NCI-H510A (cell line): ENCODE data around the gene LRPAP1.

Source experiments
- DNase-seq: peaks from one replicate; lab custom pipeline; 2025; lab: John Stamatoyannopoulos, UW

Gene LRPAP1

GRCh38 chr4:3485011-3485791, 47.0 kb downstream of the LRPAP1 start:
- no peak for DNase-seq

- peak; percentile 24 for DNase-seq
Observed at GRCh38 chr4:3484057-3484973, 47.9 kb downstream of the LRPAP1 start.

GRCh38 chr4:3483471-3483921, 48.7 kb downstream of the LRPAP1 start:
- DNase-seq: no peak

GRCh38 chr4:3482707-3483106, 49.5 kb downstream of the LRPAP1 start:
- DNase-seq: no peak

- no peak for DNase-seq
Observed at GRCh38 chr4:3481783-3482393, 50.3 kb downstream of the LRPAP1 start.

- DNase-seq: no peak
Observed at GRCh38 chr4:3481113-3481531, 51.1 kb downstream of the LRPAP1 start.

GRCh38 chr4:3480528-3481112, 51.6 kb downstream of the LRPAP1 start:
- DNase-seq: no peak

- DNase-seq: no peak
Observed at GRCh38 chr4:3479358-3480101, 52.7 kb downstream of the LRPAP1 start.

- DNase-seq: no peak
Observed at GRCh38 chr4:3478446-3479357, 53.5 kb downstream of the LRPAP1 start.

GRCh38 chr4:3477750-3478430, 54.3 kb downstream of the LRPAP1 start:
- no peak for DNase-seq

- DNase-seq: no peak
Observed at GRCh38 chr4:3476936-3477749, 55.1 kb downstream of the LRPAP1 start.

GRCh38 chr4:3476341-3476747, 55.9 kb downstream of the LRPAP1 start:
- no peak for DNase-seq

GRCh38 chr4:3475713-3476260, 56.4 kb downstream of the LRPAP1 start:
- DNase-seq: no peak

GRCh38 chr4:3475041-3475712, 57.0 kb downstream of the LRPAP1 start:
- no peak for DNase-seq

- no peak for DNase-seq
Observed at GRCh38 chr4:3473996-3474765, 58.0 kb downstream of the LRPAP1 start.

- no peak for DNase-seq
Observed at GRCh38 chr4:3473181-3473950, 58.9 kb downstream of the LRPAP1 start.
